D721Med (cell line): ENCODE measurements around the gene HERC2.
"Not testable (repeated sequence)": the region's sequence is repeated elsewhere in the genome, so short reads cannot be mapped to it uniquely, and the experiment has no call there.

Experiments used
- DNase-seq: peaks from one replicate; pipeline ENCODE4 v3.0.0; 2011; ENCODE audit warnings: low spot score; ENCODE audit not compliant: insufficient read length
- FAIRE-seq: peaks from 2 replicates; lab custom pipeline; 2011; peaks lifted over from hg19 to GRCh38; lab: Jason Lieb, UNC
- CTCF ChIP-seq: IDR thresholded peaks from 2 replicates; pipeline ENCODE4 v1.5.1; 2012; ENCODE audit warnings: mild to moderate bottlenecking, control low read depth; ENCODE audit not compliant: insufficient read depth; ENCODE audit errors: missing control alignments

HERC2 gene

GRCh38 chr15:28208583-28208982 lies 113.4 kb downstream of the HERC2 start:
- FAIRE-seq, result no peak
- no peak for TF ChIP-seq CTCF
- DNase-seq, result no peak

GRCh38 chr15:28205640-28206039 lies 116.3 kb downstream of the HERC2 start:
- FAIRE-seq, DNase-seq: not testable (repeated sequence)

- DNase-seq, FAIRE-seq: not testable (repeated sequence)
Observed at GRCh38 chr15:28203055-28203828, 118.7 kb downstream of the HERC2 start.

GRCh38 chr15:28202124-28202523 lies 119.9 kb downstream of the HERC2 start:
- DNase-seq, FAIRE-seq: not testable (repeated sequence)

- DNase-seq, FAIRE-seq: not testable (repeated sequence)
Observed at GRCh38 chr15:28198215-28198614, 123.8 kb downstream of the HERC2 start.

- not testable (repeated sequence) for FAIRE-seq, DNase-seq
Observed at GRCh38 chr15:28197694-28198093, 124.3 kb downstream of the HERC2 start.

GRCh38 chr15:28196581-28196980 lies 125.4 kb downstream of the HERC2 start:
- not testable (repeated sequence) for DNase-seq, FAIRE-seq

GRCh38 chr15:28192772-28193171 lies 129.2 kb downstream of the HERC2 start:
- TF ChIP-seq CTCF, result no peak
- no peak for FAIRE-seq
- DNase-seq, result no peak

- TF ChIP-seq CTCF, result no peak
- DNase-seq, result no peak
- no peak for FAIRE-seq
Observed at GRCh38 chr15:28191832-28192231, 130.1 kb downstream of the HERC2 start.

- no peak for TF ChIP-seq CTCF
- no peak for FAIRE-seq
- DNase-seq, result no peak
Observed at GRCh38 chr15:28190391-28191174, 131.4 kb downstream of the HERC2 start.
